Upper lobe of left lung (tissue), 4 donors: ENCODE measurements around the gene TSHZ2.

Source experiments
- CTCF ChIP-seq, 6 experiments: fragments of 450-650 bp in 4 of 6; fragments of 200-600 bp in 2 of 6; sonication (generic) in 2 of 6; IDR thresholded peaks; one replicate each; pipeline ENCODE4 v1.5.1; 2016 to 2019; ENCODE audit warnings: antibody characterized with exemption in 6 of 6
- EP300 ChIP-seq, 4 donors: sonication (generic); formaldehyde crosslinking; IDR thresholded peaks; one replicate each; pipeline ENCODE4 v1.5.1; 2017; ENCODE audit warnings: antibody characterized with exemption in 4 of 4, control low read depth in 2 of 4

- TF ChIP-seq CTCF (IDR thresholded peaks at IDR 0.05), result no peak
- TF ChIP-seq EP300 (IDR thresholded peaks at IDR 0.05), result no peak
Observed at GRCh38 chr20:52975029-52975732, 3.0 kb downstream of the TSHZ2 start.
